HL-60 (cell line): ENCODE data around the gene L3MBTL1.

ENCODE experiments used
- DNase-seq, 2 experiments: peaks; one replicate each; pipeline ENCODE4 v3.0.0-alpha.2; 2010 to 2020; ENCODE audit warnings: low read depth in 1 of 2, low spot score in 1 of 2
- H3K27ac ChIP-seq: fragments of 250-450 bp; sonication (Bioruptor Pico); replicated peaks from 2 replicates; pipeline ENCODE4 v1.5.1; 2020; ENCODE audit warnings: mild to moderate bottlenecking, moderate library complexity
- H3K27me3 ChIP-seq: fragments of 250-450 bp; sonication (Bioruptor Pico); 2 replicates; pipeline ENCODE4 v1.5.1; 2021; ENCODE audit warnings: mild to moderate bottlenecking, moderate library complexity; ENCODE audit not compliant: insufficient read depth, poor library complexity, severe bottlenecking
- H3K4me3 ChIP-seq: replicated peaks from 2 replicates; pipeline ENCODE4 v1.5.1; 2011; ENCODE audit warnings: mild to moderate bottlenecking, control low read depth, low read length; ENCODE audit not compliant: insufficient read depth
- GABPA ChIP-seq: IDR thresholded peaks from 2 replicates; pipeline ENCODE4 v1.6.1; 2012; ENCODE audit warnings: low read depth
- POLR2AphosphoS5 ChIP-seq: IDR thresholded peaks from 2 replicates; pipeline ENCODE4 v1.6.1; 2012; ENCODE audit warnings: low read depth
- REST ChIP-seq: IDR thresholded peaks from 2 replicates; pipeline ENCODE4 v1.6.1; 2012; ENCODE audit warnings: low read depth; ENCODE audit not compliant: insufficient replicate concordance
- SPI1 ChIP-seq: IDR thresholded peaks from 2 replicates; pipeline ENCODE4 v1.6.1; 2012; ENCODE audit warnings: low read depth, mild to moderate bottlenecking, borderline replicate concordance
- TF ChIP-seq, protein P1 (sequence below): IDR thresholded peaks from one replicate; pipeline ENCODE4 v1.5.1; 2011; ENCODE audit warnings: low read length, control low read depth, inconsistent platforms; ENCODE audit not compliant: insufficient read depth

The L3MBTL1 gene

GRCh38 chr20:43536817-43537440 is 29.4 kb downstream of the L3MBTL1 start:
- no peak overlapping the region for H3K4me3 ChIP-seq
- H3K27ac ChIP-seq = peak overlapping the region; percentile 43
- no peak for TF ChIP-seq GABPA
- no peak for TF ChIP-seq POLR2AphosphoS5
- TF ChIP-seq, protein P1, sequence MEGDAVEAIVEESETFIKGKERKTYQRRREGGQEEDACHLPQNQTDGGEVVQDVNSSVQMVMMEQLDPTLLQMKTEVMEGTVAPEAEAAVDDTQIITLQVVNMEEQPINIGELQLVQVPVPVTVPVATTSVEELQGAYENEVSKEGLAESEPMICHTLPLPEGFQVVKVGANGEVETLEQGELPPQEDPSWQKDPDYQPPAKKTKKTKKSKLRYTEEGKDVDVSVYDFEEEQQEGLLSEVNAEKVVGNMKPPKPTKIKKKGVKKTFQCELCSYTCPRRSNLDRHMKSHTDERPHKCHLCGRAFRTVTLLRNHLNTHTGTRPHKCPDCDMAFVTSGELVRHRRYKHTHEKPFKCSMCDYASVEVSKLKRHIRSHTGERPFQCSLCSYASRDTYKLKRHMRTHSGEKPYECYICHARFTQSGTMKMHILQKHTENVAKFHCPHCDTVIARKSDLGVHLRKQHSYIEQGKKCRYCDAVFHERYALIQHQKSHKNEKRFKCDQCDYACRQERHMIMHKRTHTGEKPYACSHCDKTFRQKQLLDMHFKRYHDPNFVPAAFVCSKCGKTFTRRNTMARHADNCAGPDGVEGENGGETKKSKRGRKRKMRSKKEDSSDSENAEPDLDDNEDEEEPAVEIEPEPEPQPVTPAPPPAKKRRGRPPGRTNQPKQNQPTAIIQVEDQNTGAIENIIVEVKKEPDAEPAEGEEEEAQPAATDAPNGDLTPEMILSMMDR = no peak
- no peak for TF ChIP-seq REST
- TF ChIP-seq SPI1 = no peak
- no peaks in the 10 kb centered on the region for H3K27me3 ChIP-seq
- DNase-seq = no peak

GRCh38 chr20:43537921-43538877 is 30.7 kb downstream of the L3MBTL1 start:
- Histone ChIP-seq H3K27ac (peak overlapping the region; percentile 43), H3K27me3 (no peaks in the 10 kb centered on the region), H3K4me3 (no peak overlapping the region)
- no peak for TF ChIP-seq POLR2AphosphoS5
- TF ChIP-seq GABPA = no peak
- no peak for TF ChIP-seq REST
- TF ChIP-seq SPI1 = peak; percentile 75
- TF ChIP-seq, protein P1 = peak; percentile 74
- peak; percentile 37 to 65 for DNase-seq

- H3K27me3 ChIP-seq = no peaks in the 10 kb centered on the region
- DNase-seq = no peak
- no peak overlapping the region for H3K4me3 ChIP-seq
- TF ChIP-seq POLR2AphosphoS5 = no peak
- no peak for TF ChIP-seq GABPA
- TF ChIP-seq SPI1 = no peak
- TF ChIP-seq REST = no peak
- TF ChIP-seq, protein P1 = no peak
- H3K27ac ChIP-seq = no peak overlapping the region
These were observed 31.6 kb downstream of the L3MBTL1 start for GRCh38 chr20:43538878-43539700.
